Activated CD8-positive, alpha-beta memory T cell treated with anti-CD3 and anti-CD28 coated beads, Interleukin-2, amount 50 U/mL, for 24 hours (primary cell): ENCODE data around the gene APOC3.
"Not testable (repeated sequence)": the region's sequence is repeated elsewhere in the genome, so short reads cannot be mapped to it uniquely, and the experiment has no call there.

ENCODE experiments used
- DNase-seq: peaks from one replicate; pipeline ENCODE4 v3.0.0-alpha.2; 2020; ENCODE audit errors: extremely low read depth

The APOC3 gene

GRCh38 chr11:116829525-116830183 is at the start of gene APOC3:
TSS of gene APOC3 (plus strand) at chr11:116829907. CDS start at chr11:116830583, 676 bp downstream.
- DNase-seq = no peak

GRCh38 chr11:116782728-116783127 is 47.0 kb upstream of the APOC3 start:
- DNase-seq = no peak

- no peak for DNase-seq
These were observed 43.4 kb upstream of the APOC3 start for GRCh38 chr11:116786326-116786725.

GRCh38 chr11:116786966-116787365 is 42.7 kb upstream of the APOC3 start:
- no peak for DNase-seq

- no peak for DNase-seq
These were observed 42.3 kb upstream of the APOC3 start for GRCh38 chr11:116787436-116787785.

- peak; percentile 66 for DNase-seq
These were observed 41.8 kb upstream of the APOC3 start, which contains the start of gene ZPR1 for GRCh38 chr11:116787786-116788486. TSS of gene ZPR1 (minus strand) at chr11:116788023. CDS start at chr11:116787990, 33 bp downstream.

- DNase-seq = no peak
These were observed 41.2 kb upstream of the APOC3 start for GRCh38 chr11:116788534-116788933.

GRCh38 chr11:116788975-116789374 is 40.7 kb upstream of the APOC3 start:
- no peak for DNase-seq

- DNase-seq = no peak
These were observed 39.3 kb upstream of the APOC3 start for GRCh38 chr11:116790167-116791001.

GRCh38 chr11:116791002-116791812 is 38.5 kb upstream of the APOC3 start:
- DNase-seq = peak; percentile 38

GRCh38 chr11:116791813-116792143 is 37.9 kb upstream of the APOC3 start, which contains the start of gene APOA5:
TSS of gene APOA5 (minus strand) at chr11:116791879. CDS start at chr11:116791860, 19 bp downstream.
- DNase-seq = no peak

GRCh38 chr11:116792144-116792868 is 37.4 kb upstream of the APOC3 start:
- no peak for DNase-seq

- DNase-seq = no peak
These were observed 36.6 kb upstream of the APOC3 start for GRCh38 chr11:116792869-116793771.

GRCh38 chr11:116793772-116794097 is 36.0 kb upstream of the APOC3 start:
- no peak for DNase-seq

GRCh38 chr11:116794851-116795250 is 34.9 kb upstream of the APOC3 start:
- DNase-seq = no peak

GRCh38 chr11:116796548-116796947 is 33.2 kb upstream of the APOC3 start:
- DNase-seq = no peak

- no peak for DNase-seq
These were observed 31.9 kb upstream of the APOC3 start for GRCh38 chr11:116797816-116798215.

GRCh38 chr11:116798368-116798767 is 31.3 kb upstream of the APOC3 start:
- DNase-seq = no peak

- DNase-seq = no peak
These were observed 29.1 kb upstream of the APOC3 start for GRCh38 chr11:116800610-116801009.

GRCh38 chr11:116801662-116802061 is 28.0 kb upstream of the APOC3 start:
- DNase-seq = not testable (repeated sequence)
